ENCODE measurements around the gene STX1A.
"Not testable (repeated sequence)": the region's sequence is repeated elsewhere in the genome, so short reads cannot be mapped to it uniquely, and the experiment has no call there.

Gene STX1A

DNA sequence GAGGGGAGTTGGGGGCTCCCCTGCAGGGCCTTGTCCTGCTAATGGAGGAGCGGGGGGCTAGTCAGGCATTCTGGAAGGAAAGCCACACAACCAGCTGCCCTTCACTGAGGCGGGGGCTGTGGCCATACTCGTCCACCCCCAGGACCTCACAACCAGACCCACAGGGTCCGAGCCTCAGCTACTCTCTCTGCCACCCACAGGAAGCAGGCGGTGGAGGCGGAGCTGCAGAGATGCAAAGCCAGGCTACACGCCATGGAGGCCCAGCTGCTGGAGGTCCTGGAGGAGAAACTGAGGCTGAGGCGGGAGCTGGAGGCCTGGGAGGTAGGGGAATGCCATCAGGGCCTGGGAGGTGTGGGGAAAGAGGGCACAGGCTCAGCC is 16.0 kb upstream of the STX1A start:
- DNase-seq = no peak

DNA sequence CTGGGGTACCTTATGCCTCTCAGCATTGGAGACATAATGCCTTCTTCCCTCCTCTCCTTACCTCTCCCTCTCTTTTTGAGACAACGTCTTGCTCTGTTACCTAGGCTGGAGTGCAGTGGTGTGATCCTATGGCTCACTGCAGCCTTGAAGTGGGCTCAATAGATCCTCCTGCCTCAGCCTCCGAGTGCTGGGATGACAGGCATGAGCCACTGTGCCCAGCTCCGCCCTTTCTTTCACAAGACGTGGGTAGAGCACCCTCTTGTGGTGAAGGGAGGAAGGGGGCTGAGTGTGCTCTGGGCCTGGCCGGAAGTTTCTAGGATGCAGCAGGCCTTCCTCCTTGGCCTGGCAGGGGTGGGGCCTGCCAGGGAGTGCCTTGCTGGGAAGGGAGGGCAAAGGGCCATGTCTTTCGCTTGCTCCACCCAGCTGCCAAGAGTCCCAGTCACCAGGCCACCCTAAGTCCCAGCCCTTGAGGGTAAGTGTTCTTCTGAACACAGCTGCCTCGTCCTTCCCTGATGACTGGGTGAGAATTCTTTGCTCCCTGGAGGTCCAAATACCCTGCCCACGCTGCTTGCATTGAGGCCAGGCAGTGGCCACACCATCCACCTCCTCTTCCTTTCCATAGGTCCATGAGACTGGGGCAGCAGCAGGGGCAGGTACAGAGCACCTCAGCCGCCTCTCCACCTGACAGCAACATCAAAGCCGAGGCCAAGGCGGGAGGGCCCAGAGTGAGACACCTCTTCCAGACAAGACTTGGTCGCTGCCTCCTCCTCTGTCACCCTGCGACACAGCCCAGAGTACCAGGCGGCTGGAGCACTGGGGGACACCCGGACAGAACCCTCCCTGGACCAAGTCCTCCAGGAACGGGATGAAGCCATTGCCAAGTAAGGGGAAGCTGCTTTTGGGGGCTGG is 15.4 kb upstream of the STX1A start:
- DNase-seq = peak; percentile 95 to 96

DNA sequence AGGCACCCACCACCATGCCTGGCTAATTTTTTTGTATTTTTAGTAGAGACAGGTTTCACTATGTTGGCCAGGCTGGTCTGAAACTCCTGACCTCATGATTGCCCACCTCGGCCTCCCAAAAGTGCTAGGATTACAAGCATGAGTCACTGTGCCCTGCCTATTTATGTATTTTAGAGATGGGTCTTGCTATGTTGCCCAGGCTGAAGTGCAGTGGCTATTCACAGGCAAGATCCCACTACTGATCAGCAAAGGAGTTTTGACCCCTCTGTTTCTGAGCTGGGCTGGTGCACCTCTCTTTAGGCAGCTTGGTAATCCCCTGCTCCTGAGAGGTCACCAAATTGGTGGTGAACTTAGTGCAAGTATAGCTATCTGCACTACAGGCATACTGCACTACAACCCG is 12.9 kb upstream of the STX1A start:
- DNase-seq = no peak

DNA sequence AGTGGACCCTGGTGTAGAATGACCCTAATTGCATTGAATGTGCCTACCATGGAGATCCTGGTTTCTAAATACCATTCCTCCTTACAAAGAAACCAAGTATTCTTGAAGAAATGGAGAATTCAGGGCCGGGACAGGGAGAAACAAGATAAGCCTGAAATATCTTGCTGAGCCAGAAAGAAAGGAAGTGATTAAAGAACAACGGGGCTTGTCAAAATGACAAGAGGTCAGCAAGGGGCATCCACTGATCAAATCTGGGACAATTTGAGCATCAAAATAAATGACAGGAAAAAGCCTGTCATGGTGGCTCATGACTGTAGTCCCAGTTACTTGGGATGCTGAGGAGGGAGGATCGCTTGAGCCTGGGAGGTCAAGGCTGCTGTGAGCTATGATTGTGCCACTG is 11.0 kb upstream of the STX1A start:
- no peak for DNase-seq

DNA sequence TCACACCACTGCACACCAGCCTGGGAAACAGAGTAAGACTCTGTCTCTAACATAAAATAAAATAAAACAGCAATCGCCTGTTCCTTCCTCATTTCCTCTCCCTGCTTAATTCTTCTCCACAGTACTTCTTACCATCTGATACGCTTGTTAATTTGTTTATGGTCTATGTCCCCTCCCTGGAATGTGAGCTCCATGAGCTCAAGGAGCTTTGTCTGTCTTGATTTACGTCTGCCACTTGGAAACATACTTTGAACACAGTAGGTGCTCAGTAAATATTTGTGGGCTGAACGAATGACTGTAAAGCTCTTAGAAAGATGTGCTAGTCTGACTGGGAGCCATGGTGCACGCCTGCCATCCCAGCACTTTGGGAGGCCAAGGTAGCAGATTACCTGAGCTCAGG is 9.1 kb upstream of the STX1A start:
- DNase-seq = no peak

DNA sequence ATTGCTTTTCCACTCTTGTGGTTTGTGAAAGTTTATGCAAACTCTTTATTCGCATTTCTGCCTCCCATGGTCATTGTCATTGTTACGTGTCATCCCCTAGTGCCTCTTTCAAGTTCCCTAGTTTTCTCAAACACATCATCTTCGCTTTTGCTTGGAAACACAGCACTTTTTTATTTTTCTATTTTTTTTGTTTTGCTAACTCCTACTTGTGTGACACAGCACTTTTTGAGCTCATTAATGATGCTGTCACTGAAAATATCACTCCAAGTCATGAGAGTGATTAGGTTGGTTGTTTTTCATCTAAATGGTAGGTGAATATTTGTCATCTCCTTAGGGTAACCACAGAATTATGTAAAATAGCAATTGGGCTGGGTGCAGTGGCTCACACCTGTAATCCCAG is 8.5 kb upstream of the STX1A start:
- no peak for DNase-seq

DNA sequence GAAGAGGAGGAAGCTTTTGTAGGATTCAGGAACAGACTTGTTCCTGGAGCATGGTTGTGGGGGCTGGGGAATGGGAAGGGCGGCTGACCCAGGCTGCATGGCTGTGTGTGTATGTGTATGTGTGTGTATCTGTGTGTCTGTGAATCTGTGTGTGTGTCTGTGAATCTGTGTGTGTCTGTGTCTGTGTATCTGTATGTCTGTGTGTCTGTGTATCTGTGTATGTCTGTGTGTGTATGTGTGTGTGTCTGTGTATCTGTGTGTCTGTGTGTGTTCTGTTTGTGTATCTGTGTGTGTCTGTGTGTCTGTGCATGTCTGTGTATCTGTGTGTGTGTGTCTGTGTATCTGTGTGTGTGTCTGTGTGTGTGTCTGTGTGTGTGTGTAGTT is 6.6 kb upstream of the STX1A start:
- DNase-seq = no peak

DNA sequence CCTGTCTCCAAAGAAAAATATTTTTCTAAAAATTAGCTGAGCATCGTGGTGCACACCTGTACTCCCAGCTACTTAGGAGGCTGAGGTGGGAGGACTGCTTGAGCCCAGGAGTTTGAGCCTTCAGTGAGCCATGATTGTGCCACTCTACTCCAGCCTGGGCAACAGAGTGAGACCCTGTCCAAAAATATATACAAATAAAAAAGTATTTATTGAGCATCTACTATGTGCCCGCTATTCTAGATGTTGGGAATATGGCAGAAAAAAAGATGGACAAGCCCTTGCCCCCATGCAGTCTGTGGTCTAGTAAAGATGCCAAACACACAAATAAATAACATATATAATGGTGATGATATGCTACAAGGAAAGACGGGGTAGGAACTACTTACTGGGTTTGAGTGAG is 4.3 kb upstream of the STX1A start:
- DNase-seq = no peak

DNA sequence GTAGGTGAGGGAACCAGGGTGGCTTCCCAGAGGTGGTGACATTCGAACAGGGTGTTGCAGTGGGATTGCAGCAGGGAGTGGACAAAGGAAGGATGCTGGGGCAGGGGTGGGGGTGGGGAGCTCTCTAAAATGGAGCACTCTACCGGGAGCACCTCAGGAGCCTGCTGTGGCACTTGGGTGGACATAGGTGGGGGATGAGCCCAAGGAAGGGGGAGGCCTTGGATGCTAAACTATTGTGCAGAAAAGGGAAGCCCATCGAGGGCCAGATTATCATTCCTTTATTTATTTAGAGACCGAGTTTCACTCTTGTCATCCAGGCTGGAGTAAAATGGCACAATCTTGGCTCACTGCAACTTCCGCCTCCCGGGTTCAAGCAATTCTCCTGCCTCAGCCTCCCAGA is 3.3 kb upstream of the STX1A start:
- no peak for DNase-seq

DNA sequence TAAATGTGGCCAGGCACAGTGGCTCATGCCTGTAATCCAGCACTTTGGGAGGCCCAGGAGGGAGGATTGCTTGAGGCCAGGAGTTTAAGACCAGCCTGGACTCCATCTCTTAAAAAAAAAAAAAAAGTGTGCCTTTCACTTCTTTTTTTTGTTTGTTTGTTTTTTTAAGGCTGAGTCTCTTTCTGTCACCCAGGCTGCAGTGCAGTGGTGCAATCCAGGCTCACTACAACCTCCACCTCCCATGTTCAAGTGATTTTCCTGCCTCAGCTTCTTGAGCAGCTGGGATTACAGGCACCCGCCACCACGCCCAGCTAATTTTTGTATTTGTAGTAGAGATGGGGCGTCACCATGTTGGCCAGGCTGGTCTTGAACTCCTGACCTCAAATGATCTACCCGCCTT is 2.7 kb upstream of the STX1A start:
- not testable (repeated sequence) for DNase-seq

DNA sequence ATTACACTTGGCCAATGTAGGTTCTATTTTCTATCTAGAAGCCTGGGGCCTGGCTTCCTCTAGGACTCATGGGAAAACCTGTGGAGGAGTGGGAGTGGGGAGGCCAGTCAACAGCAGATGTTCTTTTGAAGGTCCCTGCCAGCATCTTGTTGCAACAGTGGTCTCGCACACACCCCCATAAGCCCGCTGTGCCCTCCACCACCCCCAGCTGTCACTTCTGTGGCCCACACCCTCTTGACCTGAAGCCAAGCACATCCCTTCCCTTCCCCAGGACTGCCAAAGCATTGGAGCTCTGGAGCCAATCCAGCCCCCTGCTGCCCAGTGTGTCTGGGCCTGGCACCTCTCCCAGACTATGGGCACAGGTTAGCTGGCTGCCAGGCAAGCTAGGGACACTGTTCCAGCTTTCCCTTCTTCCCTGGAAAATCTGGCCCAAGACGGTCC is 1.9 kb upstream of the STX1A start:
- DNase-seq = no peak

DNA sequence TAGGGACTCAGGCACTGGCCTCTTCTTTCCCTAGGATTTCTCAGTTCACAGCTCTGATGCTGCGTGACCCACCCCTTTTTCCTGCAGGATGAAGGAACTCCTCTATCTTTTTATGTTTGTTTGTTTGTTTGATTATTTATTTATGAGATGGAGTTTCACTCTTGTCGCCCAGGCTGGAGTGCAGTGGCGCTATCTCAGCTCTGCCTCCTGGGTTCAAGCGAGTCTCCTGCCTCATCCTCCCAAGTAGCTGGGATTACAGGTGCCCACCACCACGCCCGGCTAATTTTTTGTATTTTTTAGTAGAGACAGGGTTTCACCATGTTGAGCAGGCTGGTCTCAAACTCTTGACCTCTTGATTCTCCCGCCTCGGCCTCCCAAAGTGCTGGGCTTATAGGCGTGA is 974 bp upstream of the STX1A start:
- DNase-seq = not testable (repeated sequence)

DNA sequence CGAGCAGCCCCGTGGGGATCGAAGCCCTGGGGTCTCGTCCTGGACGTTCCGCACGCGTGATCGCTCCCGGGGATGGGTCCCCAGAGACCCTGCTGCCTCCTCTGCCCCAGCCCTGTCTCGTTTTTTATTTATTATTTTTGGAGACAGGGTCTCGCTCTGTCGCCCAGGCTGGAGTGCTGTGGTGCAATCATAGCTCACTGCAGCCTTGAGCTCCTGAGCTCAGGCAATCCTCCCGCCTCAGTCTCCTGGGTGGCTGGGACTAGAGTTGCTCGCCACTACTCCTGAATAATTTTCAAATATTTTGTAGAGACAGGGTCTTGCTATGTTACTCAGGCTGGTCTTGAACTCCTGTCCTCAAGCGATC is 319 bp upstream of the STX1A start:
- no peak for DNase-seq

DNA sequence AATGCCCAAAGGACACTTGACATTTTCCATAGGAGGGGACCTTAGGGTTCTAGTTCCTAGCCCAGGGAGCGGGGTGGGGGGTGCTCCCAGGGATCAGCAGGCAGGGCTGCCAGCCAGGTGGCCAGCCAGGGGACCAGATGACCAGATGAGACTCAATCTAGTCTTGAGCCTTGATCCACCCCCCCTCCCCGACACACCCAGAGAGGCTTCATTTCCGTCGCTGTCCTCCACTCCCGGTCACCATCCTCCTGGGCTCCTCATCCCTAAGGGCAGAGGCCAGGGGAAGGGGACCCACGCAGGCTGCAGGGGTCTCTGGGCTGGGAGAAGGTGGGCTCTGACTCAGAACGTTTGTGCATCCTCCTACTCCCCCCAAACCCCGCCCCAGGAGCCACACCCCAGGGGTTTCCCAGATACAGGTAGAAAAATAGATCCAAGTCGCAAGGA is 1.0 kb downstream of the STX1A start:
- DNase-seq = no peak

DNA sequence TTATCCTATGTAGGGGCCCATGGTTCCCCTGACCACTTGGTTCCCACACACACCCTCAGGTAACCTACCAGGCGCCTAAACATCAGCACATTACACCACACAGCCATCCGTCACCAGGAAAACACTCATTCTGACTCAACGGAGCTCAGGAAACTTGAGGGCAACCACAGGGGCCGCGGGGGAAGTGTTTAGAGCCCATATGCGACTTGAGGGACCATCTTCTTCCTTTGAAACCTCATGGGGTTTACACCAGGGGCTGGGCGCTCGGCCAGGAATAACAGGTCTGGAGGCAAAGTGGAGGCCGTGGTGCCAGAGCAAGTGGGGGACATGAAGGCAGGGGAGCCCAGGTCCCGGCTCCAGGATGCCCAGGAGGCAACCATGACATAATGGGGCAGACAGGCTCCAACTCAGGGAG is 1.5 kb downstream of the STX1A start:
- peak; percentile 98 for DNase-seq

DNA sequence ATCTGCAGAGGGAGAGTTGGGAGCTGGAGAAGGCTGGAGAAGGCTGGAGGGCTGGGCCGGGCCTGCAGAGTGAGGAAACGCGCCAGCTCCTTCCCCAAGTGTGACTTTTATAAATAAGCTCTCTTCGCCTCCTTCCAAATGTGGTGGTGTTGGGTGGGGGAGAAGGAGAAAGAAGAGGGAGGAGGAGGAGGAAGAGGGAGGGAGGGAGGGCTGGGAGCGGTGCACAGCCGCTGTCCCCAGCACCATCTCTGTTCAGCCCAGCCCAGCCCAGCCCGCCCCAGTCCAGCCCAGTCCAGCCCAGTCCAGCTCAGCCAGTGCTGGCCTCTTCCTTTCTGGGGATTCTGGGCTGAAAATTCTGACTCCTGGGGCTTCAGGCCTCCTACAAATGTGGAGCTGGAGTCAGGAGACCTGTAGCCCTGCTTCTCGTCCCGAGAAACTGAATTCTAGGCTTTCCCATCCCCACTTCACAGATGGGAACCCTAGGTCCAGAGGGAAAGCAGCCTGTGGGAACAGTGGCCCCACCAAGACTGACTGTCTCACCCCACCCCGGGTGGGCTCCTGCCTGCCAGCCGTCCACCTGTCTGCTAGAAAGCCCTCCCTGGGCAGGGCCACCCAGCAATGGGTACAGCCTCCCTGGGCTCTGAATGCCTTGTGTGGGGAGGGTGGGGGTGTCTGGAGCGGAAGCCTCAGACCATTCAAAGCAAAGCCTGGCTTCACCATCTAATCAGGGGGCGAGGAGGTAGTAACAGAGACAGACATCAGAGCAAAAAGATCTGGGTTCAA is 2.3 kb downstream of the STX1A start:
- DNase-seq = peak in 1 of 2 experiments; percentile 13

DNA sequence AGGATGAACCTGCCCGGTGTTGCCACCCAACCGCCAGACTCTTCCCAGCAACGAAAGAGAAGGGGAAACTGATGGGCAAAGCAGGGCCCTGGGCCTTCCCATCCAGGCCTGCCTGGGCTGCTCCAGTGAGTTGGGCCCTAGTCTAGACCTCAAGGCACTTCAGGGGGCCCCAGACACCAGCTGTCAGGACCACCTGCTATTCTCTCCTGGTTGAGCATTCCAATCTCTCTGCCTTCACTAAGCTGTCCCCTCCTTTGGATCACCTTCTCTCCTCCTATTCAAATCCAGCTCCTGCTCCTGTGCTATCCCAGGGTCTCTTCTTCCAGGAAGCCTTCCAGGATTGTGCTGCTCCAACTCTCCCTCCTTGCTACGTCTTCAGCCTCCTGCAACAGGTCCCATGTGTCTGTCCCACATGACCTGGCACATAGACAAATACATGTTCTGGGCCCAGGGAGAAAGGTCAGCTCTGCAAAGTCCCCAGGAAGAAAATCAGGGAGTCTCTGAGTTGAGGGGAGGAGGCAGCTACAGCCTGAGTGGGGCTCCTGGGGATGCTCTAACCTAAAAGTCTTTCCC is 3.1 kb downstream of the STX1A start:
- no peak for DNase-seq

DNA sequence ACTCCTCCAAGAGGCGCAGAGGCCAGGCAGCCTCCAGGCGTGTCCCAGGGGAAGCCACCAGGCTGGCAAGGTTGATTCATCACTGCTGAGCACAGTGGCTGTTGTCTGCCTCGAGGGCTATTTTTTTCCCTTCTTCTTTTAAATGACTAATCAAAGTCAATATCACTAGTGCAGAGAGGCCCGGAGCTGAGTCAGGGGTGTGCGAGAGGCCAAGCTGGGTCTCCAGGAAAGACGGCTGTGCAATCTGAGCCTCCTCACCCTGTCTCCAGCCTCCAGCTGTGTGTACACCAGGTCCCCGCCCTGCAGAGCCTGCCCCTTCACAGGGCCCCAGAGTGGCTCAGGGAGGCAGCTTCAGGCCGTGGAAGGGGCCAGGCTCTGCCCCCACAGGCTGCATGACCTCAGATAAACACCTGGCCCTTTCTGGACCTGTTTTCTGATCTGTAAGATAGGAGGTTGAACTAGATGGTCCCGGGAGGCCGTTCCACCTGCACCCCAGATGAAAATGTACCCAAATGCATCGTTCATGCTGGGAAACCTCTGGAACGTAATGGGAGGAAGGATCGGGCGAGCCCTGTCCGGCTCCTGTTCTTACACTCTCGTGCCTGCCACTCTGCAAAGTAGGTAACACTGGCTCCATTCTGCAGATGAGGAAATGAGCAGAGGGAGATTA is 3.7 kb downstream of the STX1A start:
- DNase-seq = peak; percentile 84 to 86

DNA sequence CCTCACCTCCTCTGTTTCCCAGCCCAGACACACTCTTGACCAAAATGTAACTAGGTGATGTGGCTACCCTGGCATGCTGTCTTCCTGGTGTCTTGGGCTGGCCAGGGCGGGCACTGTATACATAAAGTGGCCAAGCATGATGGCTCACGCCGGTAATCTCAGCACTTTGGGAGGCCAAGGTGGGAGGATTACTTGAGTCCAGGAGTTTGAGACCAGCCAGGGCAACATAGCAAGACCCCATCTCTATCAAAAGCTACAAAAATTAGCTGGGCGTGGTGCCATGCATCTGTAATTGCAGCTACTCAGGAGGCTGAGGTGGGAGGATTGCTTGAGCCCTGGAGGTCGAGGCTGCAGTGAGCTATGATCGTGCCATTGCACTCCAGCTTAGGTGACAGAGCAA is 6.2 kb downstream of the STX1A start:
- DNase-seq = not testable (repeated sequence)

DNA sequence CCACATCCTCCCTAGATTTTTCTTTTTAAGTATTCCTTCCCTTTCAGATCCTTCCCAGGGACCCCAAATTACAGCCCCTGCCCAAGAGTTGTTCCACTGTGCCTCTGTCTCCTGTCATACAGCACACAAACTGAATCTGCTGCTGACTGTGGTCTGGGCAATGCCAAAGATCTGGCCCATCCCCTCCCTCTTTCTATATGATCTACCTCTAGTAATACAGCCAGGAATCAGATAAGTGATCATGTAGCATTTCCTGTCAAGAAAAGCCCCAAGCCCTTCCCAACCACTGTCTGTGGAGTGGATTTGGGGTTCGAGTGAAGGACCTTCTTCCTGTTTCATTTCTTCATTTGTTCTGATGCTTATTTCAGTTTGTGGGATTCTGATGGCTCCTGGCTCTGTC is 6.7 kb downstream of the STX1A start:
- DNase-seq = no peak

DNA sequence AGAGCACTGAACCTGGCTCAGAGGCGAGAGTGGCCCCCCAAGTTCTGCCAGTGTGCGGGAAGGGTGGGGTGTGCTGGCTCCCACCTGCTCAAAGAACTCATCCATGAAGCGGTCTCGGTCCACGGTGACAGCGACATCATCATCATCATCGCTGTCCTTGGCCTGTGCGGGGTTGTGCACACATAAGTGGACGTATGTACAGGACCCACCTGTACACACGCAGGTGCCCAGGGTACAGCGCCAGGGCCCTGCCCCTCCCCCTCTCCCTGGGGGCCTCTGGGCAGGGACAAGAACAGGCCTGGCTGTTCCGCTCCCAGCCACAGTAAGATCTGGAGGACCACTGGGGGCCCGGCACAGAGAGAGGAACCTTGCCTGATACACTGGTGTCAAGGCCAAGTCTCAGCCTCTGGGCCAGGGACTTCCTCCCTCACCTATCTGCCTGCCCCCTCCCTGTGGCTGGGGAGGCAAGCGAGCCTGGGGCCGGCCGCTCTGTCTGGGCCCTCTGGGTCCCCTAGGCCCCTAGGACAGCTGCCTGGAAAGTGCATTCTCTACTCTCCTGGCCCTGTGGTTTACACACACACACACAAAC is 10.4 kb downstream of the STX1A start:
- no peak for DNase-seq

DNA sequence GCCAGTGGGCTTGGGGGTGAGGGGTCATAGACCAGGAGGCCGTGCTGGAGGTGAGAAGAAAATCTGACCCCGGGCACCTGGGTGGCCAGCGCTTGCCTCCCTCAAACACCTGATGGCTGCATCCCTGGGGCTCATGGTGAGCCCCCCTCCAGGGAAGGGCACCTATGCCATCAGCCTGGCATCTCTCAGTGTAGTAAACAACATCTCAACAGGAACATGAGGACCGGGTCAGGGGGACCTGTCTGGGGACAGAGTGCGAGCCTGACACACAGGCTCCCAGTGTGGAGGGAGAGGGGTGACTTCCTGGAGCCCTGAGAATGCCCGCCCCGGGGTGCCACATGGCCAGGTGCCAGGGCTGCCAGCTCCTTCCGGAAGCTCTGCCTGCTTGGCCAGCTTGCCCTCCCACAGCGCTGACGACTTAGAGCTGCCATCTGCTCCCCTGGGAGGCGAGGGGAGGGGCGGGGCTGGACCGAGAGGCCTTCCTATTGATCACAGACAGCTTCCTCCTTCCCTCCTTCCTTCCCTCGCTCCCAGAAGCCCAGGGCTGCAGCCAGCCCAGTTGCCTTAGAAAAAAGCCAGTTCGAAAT is 12.3 kb downstream of the STX1A start:
- DNase-seq = peak; percentile 11 to 31

All from Kasumi-1 (cell line).